H1 (cell line): ENCODE measurements around the gene KRT5. TPM values are rescaled to one million over a fixed set of nuclear protein-coding genes. Genes with fewer than 3 reads are reported as not detected.

Source experiments
- EGR1 ChIP-seq: IDR thresholded peaks from 2 replicates; pipeline ENCODE4 v1.6.1; 2011; ENCODE audit warnings: low read depth, low read length, borderline replicate concordance
- polyA plus RNA-seq, 7 experiments: library from polyadenylated mRNA; depleted of rRNA in 3 of 7; stranded (reverse) in 5 of 7; unstranded in 2 of 7; fragments of >200 nt in 5 of 7; fragments of 200-250 nt in 2 of 7; gene quantifications; 1 replicate in 5 of 7; 2 replicates in 1 of 7; 4 replicates in 1 of 7; pipeline versions ENCODE4 v1.2.1 to v1.2.3, GENCODE V29; 2011 to 2013; ENCODE audit warnings: missing spikeins in 2 of 7, mixed read lengths in 2 of 7
- total RNA-seq: library from RNA; stranded (reverse); fragmentation: NEBNext Ultra II Directional; extraction: Animal tissue kit (Norgen Biotek cat#: 25700); gene quantifications from 2 replicates; pipeline ENCODE4 v1.2.1, GENCODE V29; 2021

Gene KRT5
- total and polyA plus RNA-seq, 2 of the 8 experiments (the other 6 are each of a cell fraction or from before 2014, with no cell fraction given), result 0.18 TPM; not detected in 1

DNA sequence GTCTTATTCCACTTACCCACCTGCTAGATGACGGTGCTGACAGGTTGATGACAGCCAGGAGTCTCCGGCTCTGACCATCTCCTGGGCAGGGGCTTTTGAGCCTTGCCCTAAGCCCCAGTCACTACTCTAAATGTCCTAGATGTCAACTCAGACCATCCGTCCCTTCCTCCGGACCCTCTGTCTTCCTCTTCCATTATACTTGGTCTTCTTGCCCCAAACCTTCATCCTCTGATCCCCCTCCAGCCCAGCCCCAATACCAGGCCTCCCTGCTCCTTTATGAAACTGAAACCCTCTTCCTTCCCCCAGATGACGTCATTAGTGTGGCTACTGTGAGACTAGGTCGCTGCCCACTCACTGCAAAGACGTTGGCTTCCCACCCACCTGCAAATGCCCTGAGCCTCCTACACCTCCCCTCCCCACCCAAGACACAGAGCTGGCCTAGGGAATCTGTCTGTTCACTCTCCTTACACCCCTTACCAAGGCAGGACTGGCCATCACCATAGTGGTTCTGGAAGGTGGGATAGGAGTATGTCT lies 22.7 kb upstream of the KRT5 start (continued):
- no peak for TF ChIP-seq EGR1
